ENCODE measurements around the gene LAMP1.
"Not testable (repeated sequence)": the region's sequence is repeated elsewhere in the genome, so short reads cannot be mapped to it uniquely, and the experiment has no call there.

Gene LAMP1

GRCh38 chr13:113297370-113298042 is 467 bp downstream of the LAMP1 start:
- DNase-seq (ENCODE audit: low read depth in 2 of 2): no peak

GRCh38 chr13:113298043-113298945 is 1.3 kb downstream of the LAMP1 start:
- no peak for DNase-seq (ENCODE audit: low read depth in 2 of 2)

GRCh38 chr13:113299951-113300350 is 2.9 kb downstream of the LAMP1 start:
- no peak for DNase-seq (ENCODE audit: low read depth in 2 of 2)

- DNase-seq (ENCODE audit: low read depth in 2 of 2): no peak
Measured at GRCh38 chr13:113302986-113303385, 5.9 kb downstream of the LAMP1 start.

- no peak for DNase-seq (ENCODE audit: low read depth in 2 of 2)
Measured at GRCh38 chr13:113304121-113304520, 7.1 kb downstream of the LAMP1 start.

- DNase-seq (ENCODE audit: low read depth in 2 of 2): no peak
Measured at GRCh38 chr13:113305208-113305607, 8.2 kb downstream of the LAMP1 start.

- no peak for DNase-seq (ENCODE audit: low read depth in 2 of 2)
Measured at GRCh38 chr13:113307491-113307890, 10.5 kb downstream of the LAMP1 start.

GRCh38 chr13:113309473-113309872 is 12.4 kb downstream of the LAMP1 start:
- no peak for DNase-seq (ENCODE audit: low read depth in 2 of 2)

GRCh38 chr13:113314112-113314511 is 17.1 kb downstream of the LAMP1 start:
- not testable (repeated sequence) for DNase-seq (ENCODE audit: low read depth in 2 of 2)

GRCh38 chr13:113314895-113315470 is 17.9 kb downstream of the LAMP1 start:
- not testable (repeated sequence) for DNase-seq (ENCODE audit: low read depth in 2 of 2)

- no peak for DNase-seq (ENCODE audit: low read depth in 2 of 2)
Measured at GRCh38 chr13:113315992-113316391, 19.0 kb downstream of the LAMP1 start.

- no peak for DNase-seq (ENCODE audit: low read depth in 2 of 2)
Measured at GRCh38 chr13:113317031-113317430, 20.0 kb downstream of the LAMP1 start.

- no peak for DNase-seq (ENCODE audit: low read depth in 2 of 2)
Measured at GRCh38 chr13:113318956-113319355, 21.9 kb downstream of the LAMP1 start.

GRCh38 chr13:113319371-113319770 is 22.3 kb downstream of the LAMP1 start:
- DNase-seq (ENCODE audit: low read depth in 2 of 2): no peak

- DNase-seq (ENCODE audit: low read depth in 2 of 2): no peak
Measured at GRCh38 chr13:113320226-113320875, 23.3 kb downstream of the LAMP1 start.

- DNase-seq (ENCODE audit: low read depth in 2 of 2): no peak
Measured at GRCh38 chr13:113321546-113321945, 24.5 kb downstream of the LAMP1 start.

- DNase-seq (ENCODE audit: low read depth in 2 of 2): no peak
Measured at GRCh38 chr13:113322043-113322461, 25.0 kb downstream of the LAMP1 start.

GRCh38 chr13:113322890-113323651 is 26.0 kb downstream of the LAMP1 start:
- DNase-seq (ENCODE audit: low read depth in 2 of 2): no peak

- DNase-seq (ENCODE audit: low read depth in 2 of 2): no peak
Measured at GRCh38 chr13:113323869-113324268, 26.8 kb downstream of the LAMP1 start.

- no peak for DNase-seq (ENCODE audit: low read depth in 2 of 2)
Measured at GRCh38 chr13:113324398-113324797, 27.4 kb downstream of the LAMP1 start.

GRCh38 chr13:113325779-113326178 is 28.7 kb downstream of the LAMP1 start:
- no peak for DNase-seq (ENCODE audit: low read depth in 2 of 2)

Data from fibroblast of skin of left biceps (primary cell).